ENCODE results near the gene LRP4. TPM values are rescaled to one million over a fixed set of nuclear protein-coding genes. Genes with fewer than 3 reads are reported as not detected.
A peak's percentile ranks its signal among the peaks of the same experiment; 100 is the strongest.
"Not testable (repeated sequence)": the region's sequence is repeated elsewhere in the genome, so short reads cannot be mapped to it uniquely, and the experiment has no call there.

The LRP4 gene, protein sequence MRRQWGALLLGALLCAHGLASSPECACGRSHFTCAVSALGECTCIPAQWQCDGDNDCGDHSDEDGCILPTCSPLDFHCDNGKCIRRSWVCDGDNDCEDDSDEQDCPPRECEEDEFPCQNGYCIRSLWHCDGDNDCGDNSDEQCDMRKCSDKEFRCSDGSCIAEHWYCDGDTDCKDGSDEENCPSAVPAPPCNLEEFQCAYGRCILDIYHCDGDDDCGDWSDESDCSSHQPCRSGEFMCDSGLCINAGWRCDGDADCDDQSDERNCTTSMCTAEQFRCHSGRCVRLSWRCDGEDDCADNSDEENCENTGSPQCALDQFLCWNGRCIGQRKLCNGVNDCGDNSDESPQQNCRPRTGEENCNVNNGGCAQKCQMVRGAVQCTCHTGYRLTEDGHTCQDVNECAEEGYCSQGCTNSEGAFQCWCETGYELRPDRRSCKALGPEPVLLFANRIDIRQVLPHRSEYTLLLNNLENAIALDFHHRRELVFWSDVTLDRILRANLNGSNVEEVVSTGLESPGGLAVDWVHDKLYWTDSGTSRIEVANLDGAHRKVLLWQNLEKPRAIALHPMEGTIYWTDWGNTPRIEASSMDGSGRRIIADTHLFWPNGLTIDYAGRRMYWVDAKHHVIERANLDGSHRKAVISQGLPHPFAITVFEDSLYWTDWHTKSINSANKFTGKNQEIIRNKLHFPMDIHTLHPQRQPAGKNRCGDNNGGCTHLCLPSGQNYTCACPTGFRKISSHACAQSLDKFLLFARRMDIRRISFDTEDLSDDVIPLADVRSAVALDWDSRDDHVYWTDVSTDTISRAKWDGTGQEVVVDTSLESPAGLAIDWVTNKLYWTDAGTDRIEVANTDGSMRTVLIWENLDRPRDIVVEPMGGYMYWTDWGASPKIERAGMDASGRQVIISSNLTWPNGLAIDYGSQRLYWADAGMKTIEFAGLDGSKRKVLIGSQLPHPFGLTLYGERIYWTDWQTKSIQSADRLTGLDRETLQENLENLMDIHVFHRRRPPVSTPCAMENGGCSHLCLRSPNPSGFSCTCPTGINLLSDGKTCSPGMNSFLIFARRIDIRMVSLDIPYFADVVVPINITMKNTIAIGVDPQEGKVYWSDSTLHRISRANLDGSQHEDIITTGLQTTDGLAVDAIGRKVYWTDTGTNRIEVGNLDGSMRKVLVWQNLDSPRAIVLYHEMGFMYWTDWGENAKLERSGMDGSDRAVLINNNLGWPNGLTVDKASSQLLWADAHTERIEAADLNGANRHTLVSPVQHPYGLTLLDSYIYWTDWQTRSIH (N-terminal part only)
- polyA plus RNA-seq (2013, experiment 1 of 2) = 14.5 TPM
- polyA plus RNA-seq (2013, experiment 2 of 2) = 13.3 TPM

DNA sequence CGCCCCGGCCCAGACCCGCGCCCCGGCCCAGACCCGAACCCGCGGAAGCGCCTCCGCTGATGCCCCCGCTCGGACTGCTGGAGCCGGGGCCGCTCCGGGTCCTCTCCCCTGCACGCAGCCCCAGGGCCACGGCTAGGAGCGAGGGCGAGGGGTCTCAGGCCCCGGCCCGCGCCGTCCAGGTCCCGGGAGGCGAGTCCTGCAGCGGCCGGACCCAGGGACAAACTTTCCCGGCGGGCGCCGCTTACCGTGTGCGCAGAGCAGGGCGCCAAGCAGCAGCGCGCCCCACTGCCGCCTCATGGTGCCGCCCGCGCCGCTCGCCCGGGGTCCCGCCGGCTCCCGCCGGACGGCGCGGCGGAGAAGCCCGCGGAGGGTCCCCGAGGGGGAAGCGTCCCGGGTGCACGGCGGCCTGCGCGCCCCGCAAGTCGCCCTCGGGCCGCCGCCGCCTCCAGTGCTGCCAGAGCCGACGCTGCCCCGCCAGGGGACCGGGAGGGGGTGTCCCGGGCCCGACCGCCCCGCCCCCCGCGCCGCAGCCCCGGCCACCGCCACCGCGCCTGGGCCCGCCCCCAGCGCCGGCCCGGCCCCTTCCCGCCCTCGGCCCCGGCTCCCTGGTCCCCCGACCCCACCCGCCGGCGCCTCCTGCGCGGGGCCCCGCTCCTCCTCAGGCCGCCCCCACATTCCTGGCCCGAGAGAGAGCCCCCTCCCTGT, at the start of gene LRP4:
Gene LRP4 (minus strand): TSS at position 468 of the 705 bp plus-strand sequence. CDS start 171 bp downstream, at position 297.
- Histone ChIP-seq H3K56ac (ENCODE audit: low read length) (peak within 1 kb of the TSS; percentile 86), H3K4me3 (ENCODE audit: low read length) (peak within 1 kb of the TSS; percentile 75), H4K8ac (ENCODE audit: low read depth, low read length) (peak within 1 kb of the TSS; percentile 95), H3K27me3 (ENCODE audit: insufficient read depth, low read length, poor library complexity) (no peaks in the 10 kb centered on the region), H3K9ac (ENCODE audit: low read length) (peak within 1 kb of the TSS; percentile 73), H3K4ac (ENCODE audit: low read depth, low read length) (peak within 1 kb of the TSS; percentile 89), H3K4me1 (ENCODE audit: control insufficient read depth, low read depth, low read length) (peaks cover 12% of the 10 kb centered on the region), H3K79me2 (ENCODE audit: control insufficient read depth, insufficient read depth, low read length) (peaks cover 41% of the 10 kb centered on the region), H3K23ac (ENCODE audit: low read length) (peak within 1 kb of the TSS; percentile 95), H2BK5ac (ENCODE audit: low read length) (no peak within 1 kb of the TSS), H3K27ac (ENCODE audit: low read depth, low read length) (peak within 1 kb of the TSS; percentile 69), H3K18ac (ENCODE audit: low read length) (peak within 1 kb of the TSS; percentile 99), H2BK120ac (ENCODE audit: low read depth, low read length) (peak within 1 kb of the TSS; percentile 68), H2AK5ac (ENCODE audit: low read length) (no peak within 1 kb of the TSS), H3K79me1 (ENCODE audit: low read length) (peaks cover 2% of the 10 kb centered on the region), H3K36me3 (ENCODE audit: control insufficient read depth, insufficient read depth, low read length) (no peaks in the 10 kb centered on the region), H2BK15ac (replicated peaks; ENCODE audit: low read depth) (peak within 1 kb of the TSS; percentile 1), H4K5ac (ENCODE audit: low read length) (no peak within 1 kb of the TSS), H3K4me2 (ENCODE audit: low read length) (peak within 1 kb of the TSS; percentile 81)
- peak; percentile 55 for DNase-seq
- no CpG with 5 or more reads among the region's 97 CpGs for WGBS (ENCODE audit: extremely low coverage, insufficient coverage, low lambda C conversion rate)

DNA sequence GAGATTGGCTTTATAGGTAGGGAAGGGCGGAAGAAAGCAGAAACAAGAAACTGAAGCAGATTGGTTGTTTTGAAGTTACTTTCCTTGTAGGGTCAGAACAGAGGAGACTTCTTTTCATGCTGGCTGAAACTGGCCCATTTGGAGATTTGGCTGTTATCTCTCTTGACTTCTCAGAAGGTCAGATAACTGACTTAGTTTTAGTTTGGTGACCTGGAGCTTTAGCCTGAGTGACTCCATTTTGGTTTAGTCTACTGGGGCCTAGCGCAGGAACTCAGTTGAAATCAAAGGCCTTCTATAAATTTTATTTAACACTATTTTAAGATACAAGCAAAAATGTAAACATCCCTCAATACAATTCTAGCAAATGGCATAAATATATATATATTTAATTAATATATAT, 49.6 kb upstream of the LRP4 start:
- H3K4me3 ChIP-seq (ENCODE audit: low read length) = no peak overlapping the region
- H3K4me1 ChIP-seq (ENCODE audit: control insufficient read depth, low read depth, low read length) = no peaks in the 10 kb centered on the region
- H3K27ac ChIP-seq (ENCODE audit: low read depth, low read length) = no peak overlapping the region
- no peak overlapping the region for H3K56ac ChIP-seq (ENCODE audit: low read length)
- H3K18ac ChIP-seq (ENCODE audit: low read length) = no peak overlapping the region
- H3K79me1 ChIP-seq (ENCODE audit: low read length) = no peaks in the 10 kb centered on the region
- H3K4ac ChIP-seq (ENCODE audit: low read depth, low read length) = no peak overlapping the region
- no peaks in the 10 kb centered on the region for H3K36me3 ChIP-seq (ENCODE audit: control insufficient read depth, insufficient read depth, low read length)
- H2BK15ac ChIP-seq (replicated peaks; ENCODE audit: low read depth) = no peak overlapping the region
- no peak overlapping the region for H3K23ac ChIP-seq (ENCODE audit: low read length)
- H3K27me3 ChIP-seq (ENCODE audit: insufficient read depth, low read length, poor library complexity) = no peaks in the 10 kb centered on the region
- no peak overlapping the region for H2AK5ac ChIP-seq (ENCODE audit: low read length)
- no peak overlapping the region for H3K4me2 ChIP-seq (ENCODE audit: low read length)
- H3K79me2 ChIP-seq (ENCODE audit: control insufficient read depth, insufficient read depth, low read length) = no peaks in the 10 kb centered on the region
- H4K8ac ChIP-seq (ENCODE audit: low read depth, low read length) = no peak overlapping the region
- H3K9ac ChIP-seq (ENCODE audit: low read length) = no peak overlapping the region
- H2BK5ac ChIP-seq (ENCODE audit: low read length) = no peak overlapping the region
- WGBS (ENCODE audit: extremely low coverage, insufficient coverage, low lambda C conversion rate) = no CpG with 5 or more reads among the region's 2 CpGs
- H2BK120ac ChIP-seq (ENCODE audit: low read depth, low read length) = no peak overlapping the region
- peak; percentile 67 for DNase-seq
- H4K5ac ChIP-seq (ENCODE audit: low read length) = no peak overlapping the region

DNA sequence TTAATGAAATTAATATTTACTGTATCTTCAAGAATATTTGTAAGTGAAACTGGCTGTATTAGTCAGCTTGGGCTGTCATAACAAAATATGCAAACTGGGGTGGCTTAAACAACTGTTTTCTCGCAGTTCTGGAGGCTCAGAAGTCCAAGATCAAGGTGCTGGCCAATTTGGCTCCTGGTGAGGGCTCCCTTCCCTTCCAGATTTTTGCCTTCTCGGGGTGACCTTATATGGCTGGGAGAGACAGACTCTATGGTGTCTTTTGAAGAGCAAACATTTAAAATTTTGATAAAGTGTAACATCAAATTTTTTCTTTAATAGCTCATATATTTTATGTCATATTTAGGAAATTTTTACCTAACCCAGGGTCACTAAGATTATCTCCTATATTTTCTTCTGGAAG, 48.4 kb upstream of the LRP4 start:
- Histone ChIP-seq H4K8ac (ENCODE audit: low read depth, low read length) (no peak overlapping the region), H3K4ac (ENCODE audit: low read depth, low read length) (no peak overlapping the region), H3K56ac (ENCODE audit: low read length) (no peak overlapping the region), H3K79me1 (ENCODE audit: low read length) (no peaks in the 10 kb centered on the region), H3K4me1 (ENCODE audit: control insufficient read depth, low read depth, low read length) (no peaks in the 10 kb centered on the region), H4K5ac (ENCODE audit: low read length) (no peak overlapping the region), H3K23ac (ENCODE audit: low read length) (no peak overlapping the region), H3K36me3 (ENCODE audit: control insufficient read depth, insufficient read depth, low read length) (no peaks in the 10 kb centered on the region), H2BK5ac (ENCODE audit: low read length) (no peak overlapping the region), H3K79me2 (ENCODE audit: control insufficient read depth, insufficient read depth, low read length) (no peaks in the 10 kb centered on the region), H2AK5ac (ENCODE audit: low read length) (no peak overlapping the region), H3K27me3 (ENCODE audit: insufficient read depth, low read length, poor library complexity) (no peaks in the 10 kb centered on the region), H2BK15ac (replicated peaks; ENCODE audit: low read depth) (no peak overlapping the region), H3K4me2 (ENCODE audit: low read length) (no peak overlapping the region), H3K18ac (ENCODE audit: low read length) (no peak overlapping the region), H3K4me3 (ENCODE audit: low read length) (no peak overlapping the region), H3K9ac (ENCODE audit: low read length) (no peak overlapping the region), H2BK120ac (ENCODE audit: low read depth, low read length) (no peak overlapping the region), H3K27ac (ENCODE audit: low read depth, low read length) (no peak overlapping the region)
- no CpG with 5 or more reads among the region's 2 CpGs for WGBS (ENCODE audit: extremely low coverage, insufficient coverage, low lambda C conversion rate)
- DNase-seq = no peak

DNA sequence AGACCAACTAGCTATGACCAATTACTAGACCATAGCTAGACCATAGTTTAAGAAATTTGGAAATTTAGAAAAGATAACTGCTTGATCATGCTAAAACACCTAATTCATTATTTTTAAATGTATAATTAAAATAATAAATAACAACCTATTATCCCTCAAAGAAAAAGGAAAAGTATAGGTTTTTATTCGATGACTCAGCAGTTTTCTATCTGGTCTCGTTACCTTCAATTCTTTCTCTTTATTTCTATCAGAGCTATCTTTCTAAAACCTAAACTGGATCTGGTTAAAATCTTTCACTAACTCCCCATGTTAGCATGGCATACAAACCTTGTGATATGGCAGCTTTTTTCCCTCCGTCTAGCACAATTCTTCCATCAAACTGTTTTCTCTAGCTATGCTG, 45.5 kb upstream of the LRP4 start:
- Histone ChIP-seq H2AK5ac (ENCODE audit: low read length) (no peak overlapping the region), H3K9ac (ENCODE audit: low read length) (no peak overlapping the region), H2BK15ac (replicated peaks; ENCODE audit: low read depth) (no peak overlapping the region), H3K27ac (ENCODE audit: low read depth, low read length) (no peak overlapping the region), H4K5ac (ENCODE audit: low read length) (no peak overlapping the region), H3K4me3 (ENCODE audit: low read length) (no peak overlapping the region), H3K36me3 (ENCODE audit: control insufficient read depth, insufficient read depth, low read length) (no peaks in the 10 kb centered on the region), H2BK120ac (ENCODE audit: low read depth, low read length) (no peak overlapping the region), H3K79me1 (ENCODE audit: low read length) (no peaks in the 10 kb centered on the region), H3K4me1 (ENCODE audit: control insufficient read depth, low read depth, low read length) (no peaks in the 10 kb centered on the region), H3K23ac (ENCODE audit: low read length) (no peak overlapping the region), H4K8ac (ENCODE audit: low read depth, low read length) (no peak overlapping the region), H3K18ac (ENCODE audit: low read length) (no peak overlapping the region), H3K56ac (ENCODE audit: low read length) (no peak overlapping the region), H3K27me3 (ENCODE audit: insufficient read depth, low read length, poor library complexity) (no peaks in the 10 kb centered on the region), H2BK5ac (ENCODE audit: low read length) (no peak overlapping the region), H3K4ac (ENCODE audit: low read depth, low read length) (no peak overlapping the region), H3K4me2 (ENCODE audit: low read length) (no peak overlapping the region), H3K79me2 (ENCODE audit: control insufficient read depth, insufficient read depth, low read length) (no peaks in the 10 kb centered on the region)
- no CpG with 5 or more reads among the region's 3 CpGs for WGBS (ENCODE audit: extremely low coverage, insufficient coverage, low lambda C conversion rate)
- DNase-seq = no peak

DNA sequence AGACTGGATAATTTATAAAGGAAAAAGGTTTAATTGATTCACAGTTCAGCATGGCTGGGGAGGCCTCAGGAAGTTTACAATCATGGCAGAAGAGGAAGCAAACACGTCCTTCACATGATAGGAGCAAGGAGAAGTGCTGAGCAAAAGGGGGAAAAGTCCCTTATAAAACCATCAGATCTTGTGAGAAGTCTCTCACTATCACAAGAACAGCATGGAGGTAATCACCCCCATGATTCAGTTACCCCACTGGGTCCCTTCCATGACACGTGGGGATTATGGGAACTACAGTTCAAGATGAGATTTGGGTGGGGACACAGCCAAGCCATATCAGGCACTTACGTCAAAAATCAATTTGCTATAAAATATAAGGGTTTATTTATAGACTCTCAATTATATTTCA, 43.5 kb upstream of the LRP4 start:
- H3K9ac ChIP-seq (ENCODE audit: low read length); H4K5ac ChIP-seq (ENCODE audit: low read length); H3K4me1 ChIP-seq (ENCODE audit: control insufficient read depth, low read depth, low read length); H3K4me2 ChIP-seq (ENCODE audit: low read length); H2AK5ac ChIP-seq (ENCODE audit: low read length); H3K36me3 ChIP-seq (ENCODE audit: control insufficient read depth, insufficient read depth, low read length); H2BK15ac ChIP-seq (replicated peaks; ENCODE audit: low read depth); H4K8ac ChIP-seq (ENCODE audit: low read depth, low read length); H3K79me2 ChIP-seq (ENCODE audit: control insufficient read depth, insufficient read depth, low read length); H3K27ac ChIP-seq (ENCODE audit: low read depth, low read length); H3K56ac ChIP-seq (ENCODE audit: low read length); H2BK120ac ChIP-seq (ENCODE audit: low read depth, low read length); DNase-seq; H3K23ac ChIP-seq (ENCODE audit: low read length); H3K18ac ChIP-seq (ENCODE audit: low read length); H3K4ac ChIP-seq (ENCODE audit: low read depth, low read length); H3K27me3 ChIP-seq (ENCODE audit: insufficient read depth, low read length, poor library complexity); H3K4me3 ChIP-seq (ENCODE audit: low read length); H3K79me1 ChIP-seq (ENCODE audit: low read length); H2BK5ac ChIP-seq (ENCODE audit: low read length): not testable (repeated sequence)
- no CpG with 5 or more reads among the region's 3 CpGs for WGBS (ENCODE audit: extremely low coverage, insufficient coverage, low lambda C conversion rate)
